Measurements from ENCODE around the gene ATF5.

The ATF5 gene

DNA sequence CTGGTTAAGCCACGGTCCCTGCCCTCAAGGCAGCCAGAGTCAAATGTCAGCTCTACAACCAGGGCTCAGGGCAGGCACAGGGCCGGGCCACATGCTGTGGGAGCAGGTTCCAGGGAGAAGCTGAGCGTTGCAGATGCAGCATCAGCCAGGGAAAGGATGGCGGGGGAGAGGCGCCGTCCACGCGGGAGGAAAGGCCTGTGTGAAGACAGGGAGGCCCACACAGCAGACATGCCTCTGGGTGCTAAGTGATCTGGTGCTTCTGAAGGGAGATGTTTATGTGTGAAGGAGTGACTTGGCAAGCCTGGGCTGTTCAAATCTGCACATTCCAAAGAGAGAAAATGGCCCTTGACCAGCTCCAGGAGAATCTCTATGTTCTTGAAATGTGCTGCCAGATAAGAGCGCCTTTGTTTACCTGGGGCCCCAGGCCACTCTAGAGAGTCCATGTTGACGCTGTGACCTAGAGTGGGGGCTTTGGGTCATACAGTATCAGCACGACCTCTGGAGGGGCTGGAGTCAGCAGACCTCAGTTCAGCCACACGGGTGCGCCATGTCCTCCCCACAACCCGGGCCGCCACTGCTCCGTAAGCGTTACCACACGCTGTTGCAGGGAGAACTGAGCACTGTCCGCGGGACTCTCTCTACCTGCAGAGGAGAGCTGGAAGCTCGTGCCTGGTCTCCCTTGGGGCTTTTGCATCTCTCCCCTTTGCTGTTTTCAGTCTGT, 15.9 kb upstream of the ATF5 start:
- peaks cover 91% of the 10 kb centered on the region for H3K36me3 ChIP-seq (ENCODE audit: control insufficient read depth, insufficient read depth, low read length)

DNA sequence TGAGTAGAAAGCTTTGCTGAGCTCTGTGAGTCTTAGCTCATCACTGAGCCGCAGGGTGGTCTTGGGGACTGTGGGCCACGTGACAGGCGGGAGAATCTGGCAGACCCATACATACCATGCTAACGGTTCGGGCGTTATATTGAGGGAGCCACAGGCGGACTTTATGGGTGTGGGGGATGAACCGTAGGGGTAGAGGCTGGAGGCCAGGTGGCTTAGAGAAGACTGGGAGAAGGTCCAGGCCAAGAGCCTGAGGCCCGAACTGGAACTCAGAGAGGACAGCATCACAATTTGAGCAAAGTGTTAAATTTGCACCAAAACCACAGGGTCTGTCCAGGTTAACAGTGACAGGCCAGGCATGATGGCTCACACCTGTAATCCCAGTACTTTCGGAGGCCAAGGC, 15.3 kb upstream of the ATF5 start:
- H3K36me3 ChIP-seq (ENCODE audit: control insufficient read depth, insufficient read depth, low read length): peaks cover 90% of the 10 kb centered on the region
- H3K27ac ChIP-seq (ENCODE audit: low read depth, low read length, severe bottlenecking): no peak overlapping the region
- no peak overlapping the region for H3K4me3 ChIP-seq (ENCODE audit: extremely low read depth, insufficient read depth, low read length, poor library complexity, severe bottlenecking)
- 97 to 98% methylated on average over 10 of the region's 10 CpGs for WGBS, 2 experiments (ENCODE audit: insufficient coverage in 2 of 2)
- no peaks in the 10 kb centered on the region for H3K4me1 ChIP-seq (ENCODE audit: control insufficient read depth, insufficient read depth, low read length, poor library complexity, severe bottlenecking)
- no peaks in the 10 kb centered on the region for H3K9me3 ChIP-seq (ENCODE audit: control insufficient read depth, low read length)

More for the DNA sequence above, 15.9 kb upstream of the ATF5 start:
- no peak overlapping the region for H3K4me3 ChIP-seq (ENCODE audit: extremely low read depth, insufficient read depth, low read length, poor library complexity, severe bottlenecking)
- 87 to 96% methylated on average over 21 of the region's 21 CpGs for WGBS, 2 experiments (ENCODE audit: insufficient coverage in 2 of 2)
- no peaks in the 10 kb centered on the region for H3K4me1 ChIP-seq (ENCODE audit: control insufficient read depth, insufficient read depth, low read length, poor library complexity, severe bottlenecking)
- no peaks in the 10 kb centered on the region for H3K9me3 ChIP-seq (ENCODE audit: control insufficient read depth, low read length)
- no peak overlapping the region for H3K27ac ChIP-seq (ENCODE audit: low read depth, low read length, severe bottlenecking)

DNA sequence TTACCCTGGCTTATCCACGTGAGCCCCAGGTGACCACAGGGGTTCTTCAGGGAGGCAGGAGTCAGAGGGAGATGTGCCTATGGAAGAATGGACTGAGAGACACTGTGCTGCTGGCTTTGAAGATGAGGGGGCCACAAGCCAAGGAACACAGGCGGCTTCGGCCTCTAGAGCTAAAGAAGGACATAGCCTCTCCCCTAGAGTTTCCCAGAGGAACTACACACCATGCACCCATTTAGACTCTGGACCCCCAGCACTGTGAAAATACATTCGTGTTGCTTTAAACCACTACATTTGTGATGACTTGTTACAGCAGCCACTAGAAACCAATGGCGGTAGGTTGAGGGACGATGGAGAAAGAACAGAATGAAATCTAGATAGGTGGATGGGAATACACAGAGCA, 13.7 kb upstream of the ATF5 start:
- Histone ChIP-seq H3K27ac (ENCODE audit: low read depth, low read length, severe bottlenecking) (no peak overlapping the region), H3K9me3 (ENCODE audit: control insufficient read depth, low read length) (no peaks in the 10 kb centered on the region), H3K4me1 (ENCODE audit: control insufficient read depth, insufficient read depth, low read length, poor library complexity, severe bottlenecking) (no peaks in the 10 kb centered on the region), H3K36me3 (ENCODE audit: control insufficient read depth, insufficient read depth, low read length) (peaks cover 84% of the 10 kb centered on the region), H3K4me3 (ENCODE audit: extremely low read depth, insufficient read depth, low read length, poor library complexity, severe bottlenecking) (no peak overlapping the region)
- WGBS, 2 experiments (ENCODE audit: insufficient coverage in 2 of 2): 93 to 100% methylated on average over 3 to 6 of the region's 6 CpGs

DNA sequence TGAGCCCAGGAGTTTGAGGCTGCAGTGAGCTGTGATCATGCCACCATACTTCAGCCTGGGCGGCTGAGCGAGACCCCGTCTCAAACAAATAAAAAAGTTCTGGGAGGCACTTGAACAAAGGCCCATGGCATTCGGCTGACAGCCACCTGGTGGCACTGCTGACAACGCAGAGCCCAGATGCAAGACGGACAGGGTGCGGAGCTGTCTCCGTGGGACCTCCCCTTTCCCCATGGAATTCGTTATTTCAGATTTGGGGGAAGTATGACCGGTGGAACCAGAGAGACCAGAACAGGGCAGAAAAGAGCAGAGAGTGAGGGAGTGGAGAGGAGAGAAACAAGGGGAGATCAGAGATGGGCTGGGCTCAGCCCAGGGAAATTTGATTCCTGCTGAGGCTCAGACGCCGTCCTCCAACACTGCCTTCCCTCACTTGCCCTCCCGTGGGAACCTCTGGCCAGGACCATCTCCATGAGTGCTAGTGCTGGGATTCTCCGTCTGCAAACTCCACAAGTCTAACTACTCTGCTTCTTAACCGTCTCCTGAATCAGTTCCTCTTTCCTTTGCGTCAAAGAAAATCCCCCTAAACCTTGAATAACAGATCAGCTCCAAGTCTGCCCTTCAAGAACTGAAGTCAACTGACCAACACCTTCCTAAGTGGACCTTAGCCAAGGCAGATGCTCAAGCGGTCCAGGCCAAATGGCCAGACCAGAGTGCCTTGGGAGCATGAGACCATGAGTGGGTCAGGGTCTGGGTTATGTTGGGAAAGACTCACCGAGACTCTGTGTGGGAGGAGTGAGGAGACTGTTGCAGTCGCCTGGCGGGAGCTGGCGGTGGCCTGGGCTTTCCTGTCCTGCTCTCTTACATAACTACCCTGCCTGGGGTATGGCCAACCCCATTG, 11.9 kb upstream of the ATF5 start:
- WGBS, 2 experiments (ENCODE audit: insufficient coverage in 2 of 2): 85 to 87% methylated on average over 17 to 19 of the region's 21 CpGs
- Histone ChIP-seq H3K4me3 (ENCODE audit: extremely low read depth, insufficient read depth, low read length, poor library complexity, severe bottlenecking) (no peak overlapping the region), H3K36me3 (ENCODE audit: control insufficient read depth, insufficient read depth, low read length) (peaks cover 88% of the 10 kb centered on the region), H3K4me1 (ENCODE audit: control insufficient read depth, insufficient read depth, low read length, poor library complexity, severe bottlenecking) (no peaks in the 10 kb centered on the region), H3K27ac (ENCODE audit: low read depth, low read length, severe bottlenecking) (no peak overlapping the region), H3K9me3 (ENCODE audit: control insufficient read depth, low read length) (no peaks in the 10 kb centered on the region)

DNA sequence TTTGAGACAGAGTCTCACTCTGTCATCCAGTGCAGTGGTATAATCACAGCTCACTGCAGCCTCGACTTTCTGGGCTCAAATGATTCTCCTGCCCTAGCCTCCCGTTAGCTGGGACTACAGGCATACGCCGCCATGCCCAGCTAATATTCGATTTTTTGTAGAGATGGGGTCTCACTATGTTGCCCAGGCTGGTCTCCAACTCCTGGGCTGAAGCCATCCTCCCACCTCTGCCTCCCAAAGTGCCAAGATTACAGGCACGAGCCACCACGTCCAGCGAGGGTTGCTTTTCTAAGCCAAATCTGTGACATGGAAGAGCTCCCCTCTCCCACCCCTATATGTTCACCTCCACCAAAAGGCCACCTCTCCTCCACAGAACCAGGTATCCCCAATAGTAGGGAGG, 10.9 kb upstream of the ATF5 start:
- WGBS, 2 experiments (ENCODE audit: insufficient coverage in 2 of 2): 88 to 100% methylated on average over 5 of the region's 8 CpGs
- Histone ChIP-seq H3K27ac (ENCODE audit: low read depth, low read length, severe bottlenecking) (no peak overlapping the region), H3K9me3 (ENCODE audit: control insufficient read depth, low read length) (no peaks in the 10 kb centered on the region)

DNA sequence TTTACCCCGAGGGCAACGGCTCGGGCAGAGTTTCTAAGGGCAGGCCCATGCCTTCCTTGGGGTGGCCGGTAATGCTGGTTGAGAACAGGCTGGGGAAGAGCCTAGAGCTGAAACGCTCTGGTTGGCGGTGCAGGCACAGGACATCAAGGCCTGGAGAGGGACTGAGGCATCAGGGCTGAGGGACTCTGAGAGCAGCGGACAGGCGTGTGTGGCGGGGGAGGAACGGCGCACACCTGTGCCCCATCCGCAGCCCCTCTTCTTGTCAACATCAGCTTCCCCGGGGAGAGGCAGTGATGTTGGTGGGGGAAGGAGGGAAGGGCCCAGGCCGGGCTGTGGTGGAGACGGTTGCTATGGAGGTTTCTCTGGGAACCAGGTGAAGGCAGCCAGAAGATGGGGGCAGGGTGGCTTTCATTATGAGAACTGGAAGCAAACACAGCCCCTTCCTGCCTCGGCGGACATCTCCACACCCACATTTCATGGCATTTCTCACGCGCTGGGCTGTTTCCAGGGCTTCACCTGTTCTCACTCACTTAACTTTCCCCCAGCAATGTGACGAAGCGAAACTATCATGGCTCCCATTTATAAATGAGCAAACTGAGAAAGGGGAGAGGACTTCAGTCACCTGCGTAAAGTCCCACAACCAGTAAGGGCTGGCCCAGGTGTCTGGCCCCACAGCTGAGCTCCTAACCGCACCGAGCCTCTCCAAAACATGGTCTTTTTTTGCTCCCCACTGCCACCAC, 8.2 kb upstream of the ATF5 start:
- Histone ChIP-seq H3K4me3 (ENCODE audit: extremely low read depth, insufficient read depth, low read length, poor library complexity, severe bottlenecking) (no peak overlapping the region), H3K36me3 (ENCODE audit: control insufficient read depth, insufficient read depth, low read length) (peaks cover 87% of the 10 kb centered on the region), H3K4me1 (ENCODE audit: control insufficient read depth, insufficient read depth, low read length, poor library complexity, severe bottlenecking) (peaks cover 4% of the 10 kb centered on the region), H3K9me3 (ENCODE audit: control insufficient read depth, low read length) (no peaks in the 10 kb centered on the region), H3K27ac (ENCODE audit: low read depth, low read length, severe bottlenecking) (no peak overlapping the region)
- WGBS, 2 experiments (ENCODE audit: insufficient coverage in 2 of 2): 94 to 95% methylated on average over 15 to 19 of the region's 24 CpGs

More for the DNA sequence above, 10.9 kb upstream of the ATF5 start:
- no peaks in the 10 kb centered on the region for H3K4me1 ChIP-seq (ENCODE audit: control insufficient read depth, insufficient read depth, low read length, poor library complexity, severe bottlenecking)
- peaks cover 85% of the 10 kb centered on the region for H3K36me3 ChIP-seq (ENCODE audit: control insufficient read depth, insufficient read depth, low read length)
- H3K4me3 ChIP-seq (ENCODE audit: extremely low read depth, insufficient read depth, low read length, poor library complexity, severe bottlenecking): no peak overlapping the region

DNA sequence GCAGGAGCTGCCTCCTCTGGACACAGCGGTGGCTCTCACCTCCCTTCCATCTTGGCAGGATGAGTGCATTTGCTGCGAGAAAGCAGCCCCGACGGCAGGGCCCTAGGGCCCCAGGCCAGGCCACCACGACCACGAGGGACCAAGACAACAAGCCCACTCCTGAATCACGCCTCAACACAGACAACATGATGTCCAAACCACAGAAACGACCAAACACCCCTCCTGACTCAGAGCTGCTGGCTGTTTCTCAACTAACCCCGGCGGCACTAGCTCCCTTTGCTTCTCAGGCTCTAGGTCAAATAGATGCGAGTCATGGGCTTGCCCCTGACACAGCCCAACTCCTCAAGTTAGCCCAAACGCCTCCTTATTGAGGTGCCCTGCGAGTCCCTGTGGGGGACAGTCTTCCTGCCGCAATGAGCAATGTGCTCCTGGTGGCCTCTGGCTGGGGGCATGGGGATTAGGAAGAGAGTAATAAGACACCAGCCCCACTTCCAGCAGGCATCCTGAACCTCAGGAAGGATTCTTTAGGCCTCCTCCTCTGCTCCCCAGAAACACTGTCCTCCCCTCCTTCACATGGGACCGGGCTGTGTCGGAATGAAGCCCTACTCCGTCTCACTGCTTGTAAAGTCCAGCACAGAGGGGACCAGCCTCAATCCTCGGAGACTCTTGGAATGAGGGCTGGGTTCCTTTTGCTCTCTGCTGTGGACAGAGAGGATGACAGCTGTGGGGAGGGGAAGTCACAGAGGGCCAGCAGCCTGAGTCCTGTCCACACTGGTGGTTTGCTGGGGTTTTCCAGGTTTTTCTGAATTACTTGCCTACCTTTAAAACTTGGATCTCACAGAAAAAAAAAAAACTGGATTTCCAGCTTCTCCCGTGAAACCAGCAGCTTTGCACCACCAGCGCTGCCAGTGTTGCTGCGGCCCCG, 6.9 kb upstream of the ATF5 start:
- WGBS, 2 experiments (ENCODE audit: insufficient coverage in 2 of 2): 94 to 96% methylated on average over 19 to 21 of the region's 22 CpGs
- H3K9me3 ChIP-seq (ENCODE audit: control insufficient read depth, low read length): no peaks in the 10 kb centered on the region
- H3K4me3 ChIP-seq (ENCODE audit: extremely low read depth, insufficient read depth, low read length, poor library complexity, severe bottlenecking): no peak overlapping the region
- H3K36me3 ChIP-seq (ENCODE audit: control insufficient read depth, insufficient read depth, low read length): peaks cover 87% of the 10 kb centered on the region
- H3K4me1 ChIP-seq (ENCODE audit: control insufficient read depth, insufficient read depth, low read length, poor library complexity, severe bottlenecking): peaks cover 4% of the 10 kb centered on the region
- H3K27ac ChIP-seq (ENCODE audit: low read depth, low read length, severe bottlenecking): no peak overlapping the region

DNA sequence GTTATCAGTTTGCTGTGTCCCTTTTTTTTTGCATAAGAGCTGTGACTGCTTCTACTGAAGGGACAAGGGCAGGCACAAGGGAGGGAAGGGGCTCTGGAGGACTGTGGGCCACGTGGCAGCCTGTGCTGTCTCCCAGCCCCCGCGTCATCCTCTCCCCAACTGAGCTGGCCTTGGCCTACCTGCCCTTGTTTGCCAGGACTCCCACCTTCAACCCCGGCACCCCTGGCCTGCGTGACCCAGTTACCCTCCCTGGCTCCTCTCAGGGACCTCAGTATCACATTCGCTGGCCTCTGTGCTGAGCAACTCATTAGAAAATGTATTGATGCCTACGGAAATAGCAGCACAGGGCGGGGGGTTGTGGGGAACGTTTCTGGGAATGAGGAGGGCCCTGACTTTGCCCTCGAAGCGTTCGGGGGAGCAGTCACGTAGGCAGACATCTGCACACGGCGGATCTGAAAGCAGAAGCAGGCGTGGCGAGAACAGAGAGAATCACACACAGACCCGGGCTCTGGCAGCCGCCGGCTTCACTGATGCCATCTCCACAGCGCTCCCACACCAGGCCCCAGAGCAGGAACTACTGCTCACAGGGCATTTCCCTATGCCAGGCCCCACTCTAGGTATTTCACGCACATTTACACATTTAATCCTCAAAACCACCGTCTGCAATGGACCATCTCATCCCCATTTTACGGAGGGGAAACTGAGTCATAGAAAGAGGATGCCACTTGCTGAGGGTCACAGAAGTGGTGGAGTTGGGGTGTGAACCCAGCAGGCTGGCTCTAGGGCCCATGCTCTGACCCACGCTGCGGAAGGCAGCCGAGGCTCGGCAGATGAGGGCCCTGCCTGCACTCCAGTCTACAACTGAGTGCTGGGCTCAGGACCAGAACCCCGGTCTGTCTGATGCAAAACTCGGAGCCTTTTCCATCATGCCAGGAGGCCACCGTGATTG, 5.7 kb upstream of the ATF5 start:
- WGBS, 2 experiments (ENCODE audit: insufficient coverage in 2 of 2): 96 to 97% methylated on average over 28 of the region's 31 CpGs
- no peak overlapping the region for H3K27ac ChIP-seq (ENCODE audit: low read depth, low read length, severe bottlenecking)
- H3K36me3 ChIP-seq (ENCODE audit: control insufficient read depth, insufficient read depth, low read length): peaks cover 85% of the 10 kb centered on the region
- H3K4me3 ChIP-seq (ENCODE audit: extremely low read depth, insufficient read depth, low read length, poor library complexity, severe bottlenecking): no peak overlapping the region
- H3K4me1 ChIP-seq (ENCODE audit: control insufficient read depth, insufficient read depth, low read length, poor library complexity, severe bottlenecking): peaks cover 13% of the 10 kb centered on the region
- H3K9me3 ChIP-seq (ENCODE audit: control insufficient read depth, low read length): no peaks in the 10 kb centered on the region
